HCT116 (cell line): Measurements from ENCODE around the gene ELAPOR2. TPM values are rescaled to one million over a fixed set of nuclear protein-coding genes. Genes with fewer than 3 reads are reported as not detected.
"Not testable (repeated sequence)": the region's sequence is repeated elsewhere in the genome, so short reads cannot be mapped to it uniquely, and the experiment has no call there.

Source experiments
- ATAC-seq: fragments of 200-7000 bp; cut with Tn5 transposase; 2 replicates; pipeline ENCODE4 v1.9.1; 2020; ENCODE audit warnings: mild to moderate bottlenecking, moderate library complexity
- BruUV-seq: library from RNA; stranded (reverse); fragments of 400-500 nt; replicated peaks from 2 replicates; lab custom pipeline; 2021; lab: Mats Ljungman, UMichigan
- CTCF ChIA-PET: fragments of 300-600 bp; sonication (Branson Sonifier 250); formaldehyde crosslinking; loops from one replicate; lab custom pipeline; 2021; ENCODE audit warnings: antibody characterized with exemption; lab: Charles Lee
- POLR2A ChIA-PET: fragments of 300-600, 350-600 bp; sonication (Branson Sonifier 250); formaldehyde crosslinking; loops from one replicate; lab custom pipeline; 2021; ENCODE audit warnings: antibody characterized with exemption; lab: Charles Lee
- RAD21 ChIA-PET, 2 experiments: fragments of 300-600 bp; sonication (Branson Sonifier 250); formaldehyde crosslinking; loops; one replicate each; lab custom pipeline; 2023; ENCODE audit warnings: low total read pairs in 2 of 2; ENCODE audit not compliant: uncharacterized antibody in 2 of 2, unreplicated experiment in 2 of 2, low non-redundant PET in 1 of 2; lab: Charles Lee
- DNase-seq: peaks from one replicate; pipeline ENCODE4 v3.0.0-alpha.2; 2010; ENCODE audit warnings: low read depth, low spot score
- H2AFZ ChIP-seq: fragments of 200-600 bp; shearing (Covaris generic), sonication (generic); 2 replicates; pipeline ENCODE4 v1.6.1; 2017; ENCODE audit warnings: low read depth, mixed run types, mixed read lengths, antibody characterized with exemption, low read length; ENCODE audit not compliant: poor library complexity, severe bottlenecking
- H3K27ac ChIP-seq: 2 replicates; pipeline ENCODE4 v1.5.1; 2012; ENCODE audit warnings: low read depth, low read length
- H3K27me3 ChIP-seq: fragments of 200-600 bp; sonication (generic); 2 replicates; pipeline ENCODE4 v1.6.1; 2016; ENCODE audit warnings: mixed run types, low read length, mixed read lengths; ENCODE audit not compliant: insufficient read depth
- H3K36me3 ChIP-seq, 2 experiments: fragments of 200-500 bp in 1 of 2; fragments of 200-600 bp in 1 of 2; sonication (Bioruptor generic) in 1 of 2; sonication (generic) in 1 of 2; 2 replicates each; pipeline versions ENCODE4 v1.5.1 to v1.6.1; 2014 to 2016; ENCODE audit warnings: low read length in 2 of 2, inconsistent platforms in 1 of 2, mixed read lengths in 1 of 2, mixed run types in 1 of 2; ENCODE audit not compliant: insufficient read depth in 2 of 2, control insufficient read depth in 1 of 2
- H3K4me1 ChIP-seq, 2 experiments: fragments of 200-600 bp in 1 of 2; sonication (generic) in 1 of 2; 2 replicates each; pipeline versions ENCODE4 v1.5.1 to v1.6.1; 2012 to 2017; ENCODE audit warnings: low read length in 2 of 2, inconsistent platforms in 1 of 2, mild to moderate bottlenecking in 1 of 2, mixed read lengths in 1 of 2, mixed run types in 1 of 2, moderate library complexity in 1 of 2; ENCODE audit not compliant: insufficient read depth in 2 of 2, control insufficient read depth in 1 of 2
- H3K4me2 ChIP-seq: fragments of 200-600 bp; sonication (generic); 2 replicates; pipeline ENCODE4 v1.6.1; 2017; ENCODE audit warnings: mixed run types, low read length, mixed read lengths
- H3K4me3 ChIP-seq, 2 experiments: fragments of 200-600 bp in 1 of 2; sonication (generic) in 1 of 2; replicated peaks in 1 of 2; 2 replicates each; pipeline ENCODE4 v1.5.1; 2011 to 2016; ENCODE audit warnings: low read length in 2 of 2, control low read depth in 1 of 2, low read depth in 1 of 2, mild to moderate bottlenecking in 1 of 2, mixed read lengths in 1 of 2, mixed run types in 1 of 2
- H3K79me2 ChIP-seq: fragments of 200-600 bp; sonication (generic); 2 replicates; pipeline ENCODE4 v1.6.1; 2017; ENCODE audit warnings: mild to moderate bottlenecking, mixed run types, low read length, moderate library complexity, mixed read lengths; ENCODE audit not compliant: insufficient read depth
- H3K9ac ChIP-seq: fragments of 200-600 bp; sonication (generic); 2 replicates; pipeline ENCODE4 v1.6.1; 2016; ENCODE audit warnings: low read length, mixed read lengths
- H3K9me2 ChIP-seq: fragments of 200-600 bp; sonication (generic), shearing (Covaris generic); 2 replicates; pipeline ENCODE4 v1.6.1; 2017; ENCODE audit warnings: mixed run types, mild to moderate bottlenecking, moderate library complexity; ENCODE audit not compliant: insufficient read depth
- H3K9me3 ChIP-seq, 2 experiments: fragments of 200-500 bp in 1 of 2; fragments of 200-600 bp in 1 of 2; sonication (Bioruptor generic) in 1 of 2; sonication (generic) in 1 of 2; 2 replicates each; pipeline ENCODE4 v1.6.1; 2014 to 2017; ENCODE audit warnings: low read length in 2 of 2, mixed read lengths in 2 of 2, inconsistent platforms in 1 of 2, low read depth in 1 of 2, mild to moderate bottlenecking in 1 of 2, mixed run types in 1 of 2, moderate library complexity in 1 of 2; ENCODE audit not compliant: control insufficient read depth in 1 of 2, insufficient read depth in 1 of 2
- H4K20me1 ChIP-seq: fragments of 200-600 bp; sonication (generic), shearing (Covaris generic); 2 replicates; pipeline ENCODE4 v1.6.1; 2017; ENCODE audit warnings: mixed run types, mild to moderate bottlenecking, moderate library complexity; ENCODE audit not compliant: insufficient read depth
- ATF3 ChIP-seq: IDR thresholded peaks from 2 replicates; pipeline ENCODE4 v1.6.1; 2012
- CBX3 ChIP-seq: IDR thresholded peaks from 2 replicates; pipeline ENCODE4 v1.6.1; 2012; ENCODE audit warnings: low read depth
- CEBPB ChIP-seq: IDR thresholded peaks from 2 replicates; pipeline ENCODE4 v1.6.1; 2012; ENCODE audit warnings: low read depth
- EZH2 ChIP-seq: fragments of 200-600 bp; sonication (generic); IDR thresholded peaks from 2 replicates; pipeline ENCODE4 v1.6.1; 2017; ENCODE audit warnings: antibody characterized with exemption, mixed run types
- FOSL1 ChIP-seq: IDR thresholded peaks from 2 replicates; pipeline ENCODE4 v1.6.1; 2012; ENCODE audit warnings: low read depth
- JUND ChIP-seq: IDR thresholded peaks from 2 replicates; pipeline ENCODE4 v1.6.1; 2012
- MAX ChIP-seq: IDR thresholded peaks from 2 replicates; pipeline ENCODE4 v1.6.1; 2012
- SP1 ChIP-seq: IDR thresholded peaks from 2 replicates; pipeline ENCODE4 v1.6.1; 2012; ENCODE audit warnings: low read depth
- ZBTB33 ChIP-seq: IDR thresholded peaks from 2 replicates; pipeline ENCODE4 v1.6.1; 2011; ENCODE audit warnings: mild to moderate bottlenecking, low read length, moderate library complexity; ENCODE audit not compliant: insufficient replicate concordance; ENCODE audit errors: extremely low read depth
- ZFX ChIP-seq: fragments of 450-650 bp; IDR thresholded peaks from 2 replicates; pipeline ENCODE4 v1.6.1; 2017
- ZNF274 ChIP-seq: fragments of 200-500 bp; sonication (Bioruptor generic); IDR thresholded peaks from 2 replicates; pipeline ENCODE4 v1.6.1; 2014; ENCODE audit warnings: mild to moderate bottlenecking, low read depth, low read length, inconsistent platforms
- intact Hi-C: fragments of 100-400 bp; cut with micrococcal nuclease; formaldehyde crosslinking; loops from 2 replicates; pipeline ENCODE4 v1.10.0; 2022
- total RNA-seq: library from RNA; stranded (reverse); gene quantifications from one replicate; pipeline ENCODE4 v1.2.1, GENCODE V29; 2021; ENCODE audit not compliant: unreplicated experiment

The ELAPOR2 gene
- total RNA-seq, 1 experiment from 2014 or later: 26.0 TPM

DNA sequence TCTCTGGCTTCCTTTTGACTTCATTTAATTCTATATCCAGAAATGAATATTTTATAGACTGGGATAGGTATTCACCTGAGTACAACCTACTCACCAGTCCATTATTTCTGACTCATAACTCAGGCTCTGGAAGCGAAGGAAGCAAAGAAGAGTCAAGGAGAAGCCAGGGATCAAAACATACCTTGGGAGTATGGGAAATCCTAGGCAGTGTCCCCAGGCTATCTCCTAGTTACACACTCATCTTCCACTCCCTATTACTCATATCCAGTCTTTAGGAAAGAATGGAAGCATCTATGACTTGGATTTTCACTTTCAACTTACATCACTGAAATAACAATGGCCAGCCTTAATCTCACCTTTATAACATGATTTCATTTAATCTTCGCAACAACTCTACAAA is 40.9 kb upstream of the ELAPOR2 start:
- no peak overlapping the region for H3K9ac ChIP-seq
- H2AFZ ChIP-seq: no peak overlapping the region
- H3K9me3 ChIP-seq: no peaks in the 10 kb centered on the region
- TF ChIP-seq ZFX: no peak
- no peak for TF ChIP-seq ZNF274
- no peak for TF ChIP-seq SP1
- CTCF ChIA-PET: no interaction called here
- H3K79me2 ChIP-seq: no peaks in the 10 kb centered on the region
- H3K4me1 ChIP-seq: no peaks in the 10 kb centered on the region; a peak in 1 of 4 replicates
- no peaks in the 10 kb centered on the region for H3K27me3 ChIP-seq
- ATAC-seq (no peak), DNase-seq (no peak)
- RAD21 ChIA-PET: no interaction called here
- no peak overlapping the region for H3K4me3 ChIP-seq
- no peaks in the 10 kb centered on the region for H4K20me1 ChIP-seq
- no peaks in the 10 kb centered on the region for H3K36me3 ChIP-seq
- no peak overlapping the region for H3K4me2 ChIP-seq
- H3K27ac ChIP-seq: no peak overlapping the region
- intact Hi-C loops: no loop called here
- no peaks in the 10 kb centered on the region for H3K9me2 ChIP-seq
- no TSS peak for BruUV-seq
- POLR2A ChIA-PET: no interaction called here

DNA sequence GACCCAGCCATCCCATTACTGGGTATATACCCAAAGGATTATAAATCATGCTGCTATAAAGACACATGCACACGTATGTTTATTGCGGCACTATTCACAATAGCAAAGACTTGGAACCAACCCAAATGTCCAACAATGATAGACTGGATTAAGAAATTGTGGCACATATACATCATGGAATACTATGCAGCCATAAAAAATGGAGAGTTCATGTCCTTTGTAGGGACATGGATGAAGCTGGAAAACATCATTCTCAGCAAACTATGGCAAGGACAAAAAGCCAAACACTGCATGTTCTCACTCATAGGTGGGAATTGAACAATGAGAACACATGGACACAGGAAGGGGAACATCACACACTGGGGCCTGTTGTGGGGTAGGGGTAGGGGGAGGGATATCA is 37.9 kb upstream of the ELAPOR2 start:
- H3K4me1 ChIP-seq, RAD21 ChIA-PET, ATAC-seq, intact Hi-C loops, H3K4me3 ChIP-seq, H3K9ac ChIP-seq, H3K27me3 ChIP-seq, H3K79me2 ChIP-seq, H2AFZ ChIP-seq, H3K36me3 ChIP-seq, H3K4me2 ChIP-seq, H3K27ac ChIP-seq, H3K9me3 ChIP-seq, CTCF ChIA-PET, POLR2A ChIA-PET, H3K9me2 ChIP-seq, BruUV-seq, H4K20me1 ChIP-seq, DNase-seq: not testable (repeated sequence)

DNA sequence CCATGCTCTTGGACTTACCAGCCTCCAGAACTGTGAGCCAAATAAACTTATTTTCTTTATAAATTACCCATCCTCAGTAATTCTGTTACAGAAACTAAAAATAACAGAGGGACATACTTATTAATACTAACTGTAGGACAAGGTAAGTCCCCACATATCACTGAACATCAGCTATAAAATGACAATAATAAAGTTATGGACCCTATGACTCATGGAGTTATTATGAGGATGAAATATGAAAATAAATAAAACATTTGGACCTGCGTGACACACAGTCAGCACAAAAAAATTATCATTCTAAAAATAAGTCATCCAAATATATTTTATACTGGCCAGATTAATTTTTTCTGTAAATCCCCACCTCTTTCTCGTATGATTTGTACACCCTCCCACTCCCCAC is 34.9 kb upstream of the ELAPOR2 start:
- ATAC-seq (no peak), DNase-seq (no peak)
- Histone ChIP-seq H3K27ac (no peak overlapping the region), H3K9me3 (no peaks in the 10 kb centered on the region), H2AFZ (no peak overlapping the region), H3K9me2 (no peaks in the 10 kb centered on the region), H3K36me3 (no peaks in the 10 kb centered on the region), H3K4me2 (no peak overlapping the region), H3K9ac (no peak overlapping the region), H4K20me1 (no peaks in the 10 kb centered on the region), H3K4me3 (no peak overlapping the region), H3K27me3 (no peaks in the 10 kb centered on the region), H3K4me1 (no peaks in the 10 kb centered on the region), H3K79me2 (no peaks in the 10 kb centered on the region)
- no TSS peak for BruUV-seq
- POLR2A ChIA-PET: no interaction called here
- CTCF ChIA-PET: no interaction called here
- RAD21 ChIA-PET: no interaction called here
- intact Hi-C loops: no loop called here
- TF ChIP-seq FOSL1 (no peak), JUND (no peak), ZBTB33 (no peak), ATF3 (no peak), MAX (no peak), CEBPB (no peak), EZH2 (no peak), CBX3 (no peak)
